SU-DHL-6 (cell line): ENCODE data around the gene MIS18BP1.

ENCODE experiments used
- EZH2phosphoT487 ChIP-seq: fragments of 200-600 bp; sonication (generic), shearing (Covaris generic); conservative IDR thresholded peaks from 2 replicates; pipeline ENCODE4 v1.6.1; 2018; ENCODE audit warnings: mild to moderate bottlenecking, antibody characterized with exemption, low read length, moderate library complexity, mixed read lengths
- TF ChIP-seq, protein P1 (sequence below): fragments of 200-600 bp; sonication (generic); IDR thresholded peaks from one replicate; pipeline ENCODE4 v1.5.1; 2017; ENCODE audit warnings: antibody characterized with exemption, mild to moderate bottlenecking, low read length, moderate library complexity; ENCODE audit not compliant: insufficient read depth, poor library complexity, severe bottlenecking

DNA sequence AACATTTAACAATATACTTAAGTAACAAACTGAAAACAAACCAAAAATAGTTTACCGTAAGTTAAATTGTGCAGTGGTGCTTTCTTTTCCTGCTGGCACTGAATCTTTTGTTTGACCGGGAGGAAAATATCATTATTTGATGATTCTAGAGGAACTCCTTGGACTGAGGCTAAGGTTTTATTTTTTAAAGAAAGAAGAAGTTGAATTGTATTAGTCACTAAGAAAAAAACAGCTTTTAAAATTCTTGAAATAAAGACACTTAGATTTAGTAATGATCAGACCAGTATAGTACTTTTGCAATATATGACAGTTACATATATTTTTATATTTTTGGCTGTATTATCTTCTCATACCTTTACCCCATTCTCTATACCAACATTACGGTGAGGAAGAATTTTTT is 10.3 kb downstream of the MIS18BP1 start:
- TF ChIP-seq, protein P1, sequence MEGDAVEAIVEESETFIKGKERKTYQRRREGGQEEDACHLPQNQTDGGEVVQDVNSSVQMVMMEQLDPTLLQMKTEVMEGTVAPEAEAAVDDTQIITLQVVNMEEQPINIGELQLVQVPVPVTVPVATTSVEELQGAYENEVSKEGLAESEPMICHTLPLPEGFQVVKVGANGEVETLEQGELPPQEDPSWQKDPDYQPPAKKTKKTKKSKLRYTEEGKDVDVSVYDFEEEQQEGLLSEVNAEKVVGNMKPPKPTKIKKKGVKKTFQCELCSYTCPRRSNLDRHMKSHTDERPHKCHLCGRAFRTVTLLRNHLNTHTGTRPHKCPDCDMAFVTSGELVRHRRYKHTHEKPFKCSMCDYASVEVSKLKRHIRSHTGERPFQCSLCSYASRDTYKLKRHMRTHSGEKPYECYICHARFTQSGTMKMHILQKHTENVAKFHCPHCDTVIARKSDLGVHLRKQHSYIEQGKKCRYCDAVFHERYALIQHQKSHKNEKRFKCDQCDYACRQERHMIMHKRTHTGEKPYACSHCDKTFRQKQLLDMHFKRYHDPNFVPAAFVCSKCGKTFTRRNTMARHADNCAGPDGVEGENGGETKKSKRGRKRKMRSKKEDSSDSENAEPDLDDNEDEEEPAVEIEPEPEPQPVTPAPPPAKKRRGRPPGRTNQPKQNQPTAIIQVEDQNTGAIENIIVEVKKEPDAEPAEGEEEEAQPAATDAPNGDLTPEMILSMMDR: no peak
- TF ChIP-seq EZH2phosphoT487: no peak
